ENCODE measurements around the gene TMEM89.

TMEM89 gene

DNA sequence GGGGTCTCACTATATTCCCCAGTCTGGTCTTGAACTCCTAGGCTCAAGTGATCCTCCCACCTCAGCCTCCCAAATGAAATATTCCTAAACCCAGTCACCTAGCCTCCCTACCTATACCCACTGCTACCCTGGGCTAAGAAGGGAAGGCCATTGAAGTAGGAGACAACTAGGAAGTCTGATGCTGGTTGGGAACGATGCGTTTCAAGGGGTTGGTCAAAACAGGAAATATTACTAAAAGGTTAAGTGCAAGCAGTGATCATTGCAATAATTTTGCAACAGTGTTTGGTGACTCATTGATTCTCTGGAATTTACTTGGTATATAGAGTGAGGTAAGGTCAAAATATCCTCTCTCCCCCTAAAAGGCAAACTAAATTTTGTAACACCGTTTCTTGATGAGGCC, 7.5 kb downstream of the TMEM89 start:
- H3K9ac ChIP-seq (ENCODE audit: low read length), result no peak overlapping the region

DNA sequence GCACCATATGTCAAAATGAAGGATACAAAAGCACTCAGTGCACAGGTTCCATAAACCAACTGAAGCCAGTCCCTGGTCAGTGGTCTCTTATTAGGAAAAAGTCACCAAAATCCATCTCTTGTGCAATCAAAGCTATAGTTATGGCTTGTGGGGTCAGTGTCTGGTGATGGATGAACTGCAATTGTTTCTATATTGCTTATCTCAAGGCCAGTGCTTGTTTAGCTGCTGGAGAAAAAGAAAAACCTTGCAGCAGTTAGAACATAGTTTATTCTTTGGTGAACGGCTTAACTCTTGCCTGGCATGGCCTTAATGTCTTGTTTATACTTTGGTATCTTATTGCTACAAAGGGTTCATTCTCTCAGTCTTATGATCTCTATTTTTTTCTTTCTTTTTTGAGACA, 9.3 kb downstream of the TMEM89 start:
- H3K4me2 ChIP-seq (ENCODE audit: low read depth, low read length, poor library complexity, severe bottlenecking), result no peak overlapping the region
- H4K20me1 ChIP-seq (ENCODE audit: low read depth, low read length), result no peaks in the 10 kb centered on the region
- no peak overlapping the region for H3K27ac ChIP-seq (ENCODE audit: low read depth, low read length)
- peaks cover 4% of the 10 kb centered on the region; the same call in 1 of the 2 replicates for H3K9me3 ChIP-seq (ENCODE audit: insufficient read depth, low read length)
- no peak overlapping the region for H3K9ac ChIP-seq (ENCODE audit: low read length)
- H3K4me3 ChIP-seq (ENCODE audit: insufficient read depth, low read length, poor library complexity, severe bottlenecking), result no peak overlapping the region
- H2AFZ ChIP-seq (ENCODE audit: low read depth, low read length, severe bottlenecking), result no peak overlapping the region
- H3K9me2 ChIP-seq (replicated peaks; ENCODE audit: insufficient read depth, low read length), result no peaks in the 10 kb centered on the region
- TF ChIP-seq, protein P1, sequence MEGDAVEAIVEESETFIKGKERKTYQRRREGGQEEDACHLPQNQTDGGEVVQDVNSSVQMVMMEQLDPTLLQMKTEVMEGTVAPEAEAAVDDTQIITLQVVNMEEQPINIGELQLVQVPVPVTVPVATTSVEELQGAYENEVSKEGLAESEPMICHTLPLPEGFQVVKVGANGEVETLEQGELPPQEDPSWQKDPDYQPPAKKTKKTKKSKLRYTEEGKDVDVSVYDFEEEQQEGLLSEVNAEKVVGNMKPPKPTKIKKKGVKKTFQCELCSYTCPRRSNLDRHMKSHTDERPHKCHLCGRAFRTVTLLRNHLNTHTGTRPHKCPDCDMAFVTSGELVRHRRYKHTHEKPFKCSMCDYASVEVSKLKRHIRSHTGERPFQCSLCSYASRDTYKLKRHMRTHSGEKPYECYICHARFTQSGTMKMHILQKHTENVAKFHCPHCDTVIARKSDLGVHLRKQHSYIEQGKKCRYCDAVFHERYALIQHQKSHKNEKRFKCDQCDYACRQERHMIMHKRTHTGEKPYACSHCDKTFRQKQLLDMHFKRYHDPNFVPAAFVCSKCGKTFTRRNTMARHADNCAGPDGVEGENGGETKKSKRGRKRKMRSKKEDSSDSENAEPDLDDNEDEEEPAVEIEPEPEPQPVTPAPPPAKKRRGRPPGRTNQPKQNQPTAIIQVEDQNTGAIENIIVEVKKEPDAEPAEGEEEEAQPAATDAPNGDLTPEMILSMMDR (IDR thresholded peaks at IDR 0.05; ENCODE audit: insufficient read depth, low read length, poor library complexity, severe bottlenecking), result no peak
- no peak for TF ChIP-seq EZH2phosphoT487 (conservative IDR thresholded peaks at IDR 0.05; ENCODE audit: low read length)
- peaks cover 18% of the 10 kb centered on the region for H3K79me2 ChIP-seq (ENCODE audit: insufficient read depth, low read length)
- no peaks in the 10 kb centered on the region for H3K36me3 ChIP-seq (ENCODE audit: low read length)
- H3K27me3 ChIP-seq (ENCODE audit: low read length), result no peaks in the 10 kb centered on the region
- H3F3A ChIP-seq (ENCODE audit: insufficient read depth), result no peaks in the 10 kb centered on the region

More for the DNA sequence above, 7.5 kb downstream of the TMEM89 start:
- H3K9me3 ChIP-seq (ENCODE audit: insufficient read depth, low read length), result peaks cover 11% of the 10 kb centered on the region; the same call in 1 of the 2 replicates
- H3K4me2 ChIP-seq (ENCODE audit: low read depth, low read length, poor library complexity, severe bottlenecking), result no peak overlapping the region
- no peaks in the 10 kb centered on the region for H3K36me3 ChIP-seq (ENCODE audit: low read length)
- no peaks in the 10 kb centered on the region for H3K27me3 ChIP-seq (ENCODE audit: low read length)
- H3F3A ChIP-seq (ENCODE audit: insufficient read depth), result no peaks in the 10 kb centered on the region
- H3K9me2 ChIP-seq (replicated peaks; ENCODE audit: insufficient read depth, low read length), result no peaks in the 10 kb centered on the region
- no peak overlapping the region for H2AFZ ChIP-seq (ENCODE audit: low read depth, low read length, severe bottlenecking)
- no peak overlapping the region for H3K27ac ChIP-seq (ENCODE audit: low read depth, low read length)
- TF ChIP-seq EZH2phosphoT487 (conservative IDR thresholded peaks at IDR 0.05; ENCODE audit: low read length), result no peak
- TF ChIP-seq, protein P1 (IDR thresholded peaks at IDR 0.05; ENCODE audit: insufficient read depth, low read length, poor library complexity, severe bottlenecking), result no peak
- no peak overlapping the region for H3K4me3 ChIP-seq (ENCODE audit: insufficient read depth, low read length, poor library complexity, severe bottlenecking)
- H4K20me1 ChIP-seq (ENCODE audit: low read depth, low read length), result no peaks in the 10 kb centered on the region
- H3K79me2 ChIP-seq (ENCODE audit: insufficient read depth, low read length), result peaks cover 2% of the 10 kb centered on the region; the same call in 1 of the 2 replicates

DNA sequence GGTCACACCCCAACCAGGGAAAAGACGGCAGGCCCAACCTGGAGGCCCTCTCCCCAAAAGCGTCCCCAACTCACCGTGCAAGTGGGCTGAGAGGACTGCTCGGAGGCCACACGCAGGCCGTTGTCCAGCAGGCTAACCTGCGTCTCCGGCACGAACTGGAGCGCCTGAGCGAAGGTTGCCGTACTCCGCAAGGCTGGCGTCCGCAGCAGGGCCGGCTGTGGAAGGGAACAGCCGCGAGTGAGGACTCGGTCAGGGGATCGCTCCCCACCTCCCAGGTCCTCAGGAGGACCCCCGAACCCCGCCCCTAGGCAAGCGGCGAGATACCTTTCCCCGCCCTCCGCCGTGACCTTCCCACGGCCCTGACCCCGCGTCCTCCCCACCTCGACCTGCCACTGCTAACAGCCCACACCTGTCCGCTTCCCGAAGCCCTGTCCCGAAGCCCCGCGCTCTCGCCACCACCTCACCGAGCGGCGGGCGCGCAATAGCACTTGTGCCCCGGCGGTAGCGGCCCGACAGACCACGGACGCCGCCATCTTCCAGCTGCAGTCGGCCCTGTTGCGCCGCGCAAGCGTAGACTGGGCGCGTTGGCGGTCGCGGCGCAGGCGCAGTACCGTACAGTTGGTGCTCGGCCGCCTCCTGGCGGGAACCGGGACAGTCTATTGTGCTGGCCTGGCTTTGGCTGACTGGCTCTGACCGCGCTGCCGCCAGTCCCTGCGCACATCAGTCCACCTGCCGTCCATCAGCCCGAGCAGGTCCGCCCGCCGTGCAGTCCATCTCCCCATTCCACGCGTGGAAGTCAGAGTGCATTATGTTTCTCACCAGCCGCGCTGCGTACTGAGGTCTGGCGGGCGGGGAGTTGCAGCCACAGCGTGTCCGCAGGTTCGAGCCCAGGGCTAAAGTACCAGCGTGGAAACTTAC, 12.2 kb downstream of the TMEM89 start, which contains the start of gene UQCRC1:
Gene UQCRC1 (minus strand): TSS at position 559 of the 918 bp plus-strand sequence. CDS start 26 bp downstream, at position 533.
- H3K9me3 ChIP-seq (ENCODE audit: insufficient read depth, low read length), result no peaks in the 10 kb centered on the region
- TF ChIP-seq, protein P1 (IDR thresholded peaks at IDR 0.05; ENCODE audit: insufficient read depth, low read length, poor library complexity, severe bottlenecking), result no peak
- no peaks in the 10 kb centered on the region for H3K27me3 ChIP-seq (ENCODE audit: low read length)
- peak within 1 kb of the TSS; percentile 42 for H3K27ac ChIP-seq (ENCODE audit: low read depth, low read length)
- H3K4me2 ChIP-seq (ENCODE audit: low read depth, low read length, poor library complexity, severe bottlenecking), result peak within 1 kb of the TSS; percentile 85
- H3K36me3 ChIP-seq (ENCODE audit: low read length), result no peaks in the 10 kb centered on the region; the same call in 1 of the 2 replicates
- no peaks in the 10 kb centered on the region for H3F3A ChIP-seq (ENCODE audit: insufficient read depth)
- peaks cover 18% of the 10 kb centered on the region for H3K79me2 ChIP-seq (ENCODE audit: insufficient read depth, low read length)
- H3K9ac ChIP-seq (ENCODE audit: low read length), result peak within 1 kb of the TSS; percentile 83
- no peaks in the 10 kb centered on the region for H3K9me2 ChIP-seq (replicated peaks; ENCODE audit: insufficient read depth, low read length)
- no peaks in the 10 kb centered on the region for H4K20me1 ChIP-seq (ENCODE audit: low read depth, low read length)
- H3K4me3 ChIP-seq (ENCODE audit: insufficient read depth, low read length, poor library complexity, severe bottlenecking), result peak within 1 kb of the TSS; percentile 80
- peak within 1 kb of the TSS; percentile 96 for H2AFZ ChIP-seq (ENCODE audit: low read depth, low read length, severe bottlenecking)
